ENCODE measurements around the gene C1orf21. TPM values are rescaled to one million over a fixed set of nuclear protein-coding genes. Genes with fewer than 3 reads are reported as not detected.

The C1orf21 gene
- total RNA-seq, 1 donor from 2014 or later: 31.8 TPM

DNA sequence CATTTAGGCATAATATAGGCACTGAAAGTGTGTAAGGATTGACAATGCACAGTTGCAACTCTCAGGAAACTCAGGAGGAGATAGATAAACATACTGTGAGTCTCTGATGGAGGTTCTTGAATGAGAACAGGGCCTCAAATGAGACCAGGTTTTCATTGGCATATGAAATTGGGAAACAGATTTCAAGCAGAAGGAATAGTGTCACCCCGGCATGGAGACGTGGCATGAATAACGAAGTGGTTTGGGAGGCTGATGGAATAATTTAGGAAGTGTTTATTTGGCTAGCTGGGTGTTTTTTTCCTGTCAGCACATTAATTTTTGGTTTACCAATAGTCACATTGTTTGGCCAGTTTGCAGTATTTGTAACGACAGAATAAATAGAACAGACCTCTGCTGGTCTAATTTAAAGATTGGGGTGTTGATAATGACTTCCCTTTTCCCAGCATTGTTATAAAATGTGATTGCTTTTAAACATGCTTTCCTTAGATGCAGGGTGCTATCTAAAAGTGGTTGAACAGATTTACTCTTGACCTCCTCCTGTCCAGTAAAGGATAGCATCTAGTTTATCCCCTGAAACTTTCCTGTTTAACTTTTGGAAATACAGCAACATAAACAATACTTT, 132.0 kb downstream of the C1orf21 start:
- Mint-ChIP-seq H3K4me3 (ENCODE audit: unreplicated experiment) (no peak overlapping the region), H3K9me3 (ENCODE audit: unreplicated experiment) (peaks cover 6% of the 10 kb centered on the region), H3K4me1 (ENCODE audit: unreplicated experiment) (peaks cover under 1% of the 10 kb centered on the region), H3K27me3 (ENCODE audit: unreplicated experiment) (no peaks in the 10 kb centered on the region), H3K36me3 (ENCODE audit: unreplicated experiment) (peaks cover 10% of the 10 kb centered on the region), H3K27ac (ENCODE audit: unreplicated experiment) (no peak overlapping the region)
- TF ChIP-seq, protein P1, sequence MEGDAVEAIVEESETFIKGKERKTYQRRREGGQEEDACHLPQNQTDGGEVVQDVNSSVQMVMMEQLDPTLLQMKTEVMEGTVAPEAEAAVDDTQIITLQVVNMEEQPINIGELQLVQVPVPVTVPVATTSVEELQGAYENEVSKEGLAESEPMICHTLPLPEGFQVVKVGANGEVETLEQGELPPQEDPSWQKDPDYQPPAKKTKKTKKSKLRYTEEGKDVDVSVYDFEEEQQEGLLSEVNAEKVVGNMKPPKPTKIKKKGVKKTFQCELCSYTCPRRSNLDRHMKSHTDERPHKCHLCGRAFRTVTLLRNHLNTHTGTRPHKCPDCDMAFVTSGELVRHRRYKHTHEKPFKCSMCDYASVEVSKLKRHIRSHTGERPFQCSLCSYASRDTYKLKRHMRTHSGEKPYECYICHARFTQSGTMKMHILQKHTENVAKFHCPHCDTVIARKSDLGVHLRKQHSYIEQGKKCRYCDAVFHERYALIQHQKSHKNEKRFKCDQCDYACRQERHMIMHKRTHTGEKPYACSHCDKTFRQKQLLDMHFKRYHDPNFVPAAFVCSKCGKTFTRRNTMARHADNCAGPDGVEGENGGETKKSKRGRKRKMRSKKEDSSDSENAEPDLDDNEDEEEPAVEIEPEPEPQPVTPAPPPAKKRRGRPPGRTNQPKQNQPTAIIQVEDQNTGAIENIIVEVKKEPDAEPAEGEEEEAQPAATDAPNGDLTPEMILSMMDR (IDR thresholded peaks at IDR 0.05): no peak
- DNase-seq (ENCODE audit: extremely low spot score, unreplicated experiment): no peak

DNA sequence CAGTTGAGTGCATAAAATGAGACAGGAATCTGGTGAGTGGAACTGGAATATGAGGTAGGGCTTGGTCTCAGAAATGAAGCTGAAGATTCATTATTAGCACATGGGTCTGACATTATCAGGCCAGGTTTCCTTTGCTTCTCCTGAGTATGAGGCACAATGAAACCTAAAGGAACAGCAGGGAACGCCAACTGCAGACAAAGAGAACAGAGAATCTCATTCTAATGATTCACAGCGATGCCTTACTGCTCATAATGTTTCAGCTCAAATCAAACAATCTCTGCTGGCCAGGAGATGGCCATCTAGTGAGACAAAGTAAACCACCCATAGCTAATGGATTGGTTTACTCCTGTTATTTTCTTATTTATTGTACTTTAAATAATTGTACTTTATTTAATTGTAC, 133.5 kb downstream of the C1orf21 start:
- no peak for DNase-seq (ENCODE audit: extremely low spot score, unreplicated experiment)
- Mint-ChIP-seq H3K4me1 (ENCODE audit: unreplicated experiment) (peaks cover 6% of the 10 kb centered on the region), H3K27ac (ENCODE audit: unreplicated experiment) (no peak overlapping the region), H3K27me3 (ENCODE audit: unreplicated experiment) (no peaks in the 10 kb centered on the region), H3K4me3 (ENCODE audit: unreplicated experiment) (no peak overlapping the region), H3K9me3 (ENCODE audit: unreplicated experiment) (peaks cover 6% of the 10 kb centered on the region), H3K36me3 (ENCODE audit: unreplicated experiment) (peaks cover 9% of the 10 kb centered on the region)
- TF ChIP-seq, protein P1 (IDR thresholded peaks at IDR 0.05): no peak

GRCh38 chr1:184524248-184524647, 137.4 kb downstream of the C1orf21 start:
- no peaks in the 10 kb centered on the region for H3K27me3 Mint-ChIP-seq (ENCODE audit: unreplicated experiment)

GRCh38 chr1:184527402-184527801, 140.6 kb downstream of the C1orf21 start:
- H3K4me1 Mint-ChIP-seq (ENCODE audit: unreplicated experiment): peaks cover 10% of the 10 kb centered on the region
- TF ChIP-seq, protein P1 (IDR thresholded peaks at IDR 0.05): no peak
- H3K36me3 Mint-ChIP-seq (ENCODE audit: unreplicated experiment): peaks cover 1% of the 10 kb centered on the region
- H3K9me3 Mint-ChIP-seq (ENCODE audit: unreplicated experiment): peaks cover 6% of the 10 kb centered on the region
- H3K4me3 Mint-ChIP-seq (ENCODE audit: unreplicated experiment): no peak overlapping the region
- no peaks in the 10 kb centered on the region for H3K27me3 Mint-ChIP-seq (ENCODE audit: unreplicated experiment)
- H3K27ac Mint-ChIP-seq (ENCODE audit: unreplicated experiment): no peak overlapping the region
- DNase-seq (ENCODE audit: extremely low spot score, unreplicated experiment): no peak

More at GRCh38 chr1:184524248-184524647, 137.4 kb downstream of the C1orf21 start:
- peaks cover 6% of the 10 kb centered on the region for H3K4me1 Mint-ChIP-seq (ENCODE audit: unreplicated experiment)
- H3K27ac Mint-ChIP-seq (ENCODE audit: unreplicated experiment): no peak overlapping the region
- peaks cover 6% of the 10 kb centered on the region for H3K9me3 Mint-ChIP-seq (ENCODE audit: unreplicated experiment)
- H3K4me3 Mint-ChIP-seq (ENCODE audit: unreplicated experiment): no peak overlapping the region
- H3K36me3 Mint-ChIP-seq (ENCODE audit: unreplicated experiment): peaks cover 1% of the 10 kb centered on the region
- no peak for DNase-seq (ENCODE audit: extremely low spot score, unreplicated experiment)
- TF ChIP-seq, protein P1 (IDR thresholded peaks at IDR 0.05): no peak

- TF ChIP-seq, protein P1 (IDR thresholded peaks at IDR 0.05): no peak
- Mint-ChIP-seq H3K4me3 (ENCODE audit: unreplicated experiment) (no peak overlapping the region), H3K9me3 (ENCODE audit: unreplicated experiment) (no peaks in the 10 kb centered on the region), H3K36me3 (ENCODE audit: unreplicated experiment) (peaks cover 6% of the 10 kb centered on the region), H3K27ac (ENCODE audit: unreplicated experiment) (no peak overlapping the region), H3K27me3 (ENCODE audit: unreplicated experiment) (no peaks in the 10 kb centered on the region), H3K4me1 (ENCODE audit: unreplicated experiment) (peaks cover 4% of the 10 kb centered on the region)
- DNase-seq (ENCODE audit: extremely low spot score, unreplicated experiment): no peak
Observed at GRCh38 chr1:184530226-184530625, 143.4 kb downstream of the C1orf21 start.
